ENCODE measurements around the gene RASSF8.
A peak's percentile ranks its signal among the peaks of the same experiment; 100 is the strongest.

Gene RASSF8

DNA sequence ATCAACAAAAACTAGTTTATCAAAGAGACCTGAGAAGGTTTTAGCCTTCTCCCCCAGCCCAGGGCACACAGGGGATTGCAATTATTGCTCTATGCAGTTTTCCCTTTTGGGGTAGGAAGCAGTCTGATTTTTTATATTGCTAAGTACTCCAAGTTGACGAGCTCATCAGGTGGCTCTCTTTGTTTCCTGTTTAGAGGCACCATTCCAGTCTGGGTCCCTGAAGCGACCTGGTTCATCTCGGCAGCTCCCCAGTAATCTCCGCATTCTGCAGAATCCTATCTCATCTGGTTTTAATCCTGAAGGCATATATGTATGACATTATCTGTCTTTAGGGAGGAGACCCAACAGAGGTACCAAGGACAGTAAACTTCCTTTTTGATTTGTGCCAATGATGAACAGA is 110.0 kb downstream of the RASSF8 start:
- DNase-seq: no peak

DNA sequence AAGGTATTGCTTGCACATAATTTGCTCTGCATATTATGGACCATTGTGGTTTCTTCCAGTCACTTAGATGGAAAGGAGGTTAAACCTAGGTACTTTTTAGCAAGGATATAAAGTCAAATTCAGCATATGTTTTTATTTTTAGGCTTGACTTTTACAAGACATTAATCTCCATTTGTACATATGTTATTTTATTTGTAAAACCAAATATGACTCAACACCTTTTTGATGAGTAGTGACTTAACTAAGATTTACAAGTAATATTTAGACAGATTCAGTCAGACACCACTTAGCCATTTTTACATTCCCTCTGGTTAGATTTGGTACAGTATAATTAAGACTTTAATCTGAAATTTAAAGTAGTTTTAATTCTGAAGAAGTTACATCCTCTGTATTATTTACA is 111.3 kb downstream of the RASSF8 start:
- no peak for DNase-seq

DNA sequence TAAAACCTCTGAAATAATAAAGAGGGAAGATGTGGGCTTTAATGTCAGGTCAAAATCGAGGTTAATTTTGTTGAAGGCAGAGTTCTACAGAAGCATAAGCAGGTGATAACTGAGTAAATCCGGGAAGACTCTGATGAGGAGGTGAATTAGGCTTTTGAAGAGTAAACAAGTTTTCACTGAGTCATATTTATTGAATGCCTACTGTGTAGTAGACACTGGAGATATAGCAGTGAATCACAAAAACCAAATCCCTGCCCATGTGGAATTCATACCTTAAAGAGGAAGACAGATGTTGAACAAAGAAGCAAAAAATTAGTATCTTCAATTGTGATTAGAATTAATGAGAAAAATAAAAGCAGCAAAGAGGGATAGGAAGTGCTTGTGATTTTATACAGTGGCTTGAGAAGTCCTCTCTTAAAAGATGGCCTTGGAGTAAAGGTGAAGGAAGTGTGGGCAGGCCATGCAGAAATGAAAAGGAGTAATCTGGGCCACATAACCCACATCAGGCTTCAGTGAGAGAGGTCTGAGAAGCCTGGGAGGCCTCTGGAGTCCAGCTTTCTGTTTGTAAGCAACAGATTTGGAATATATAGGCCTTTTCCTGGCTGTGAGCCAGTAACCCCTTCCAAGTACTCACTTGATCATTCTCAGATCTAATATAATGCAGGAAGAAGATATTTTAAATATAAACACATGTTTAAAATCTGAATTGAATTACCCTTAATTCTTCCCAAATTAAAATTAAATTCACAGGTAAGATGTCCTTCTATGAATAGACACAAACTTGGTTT is 119.6 kb downstream of the RASSF8 start:
- no peak for DNase-seq

DNA sequence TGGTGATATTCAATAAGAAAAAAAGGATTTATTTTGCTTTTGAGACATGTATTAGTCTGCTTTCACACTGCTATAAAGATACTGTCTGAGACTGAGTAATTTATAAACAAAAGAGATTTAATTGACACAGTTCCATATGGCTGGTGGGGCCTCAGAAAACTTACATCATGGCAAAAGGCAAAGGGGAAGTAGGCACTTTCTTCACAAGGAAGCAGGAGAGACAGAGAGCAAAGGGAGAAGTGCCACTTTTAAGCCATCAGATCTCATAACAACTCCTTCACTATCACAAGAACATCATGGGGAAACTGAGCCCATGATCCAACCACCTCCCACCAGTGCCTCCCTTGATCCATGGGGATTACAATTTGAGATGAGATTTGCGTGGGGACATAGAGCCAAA is 122.4 kb downstream of the RASSF8 start:
- DNase-seq: no peak

DNA sequence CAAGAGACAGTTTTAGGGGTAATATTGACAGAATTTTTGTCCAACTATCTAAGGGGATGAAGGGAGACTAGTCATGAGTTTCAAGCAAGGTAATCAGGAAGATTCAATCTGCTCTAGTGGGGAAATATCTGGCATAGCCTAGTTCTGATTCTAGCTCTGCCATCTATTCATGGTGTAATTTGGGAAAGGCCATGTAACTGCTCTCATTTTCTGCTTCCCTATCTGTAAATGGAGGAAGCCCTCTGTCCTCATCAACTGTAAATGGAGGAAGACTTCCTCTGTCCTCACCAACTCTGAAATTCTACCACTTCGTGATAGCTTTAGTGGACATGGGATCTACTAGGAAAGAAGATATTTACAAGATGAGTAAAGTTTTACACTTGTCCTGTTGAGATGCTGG is 128.5 kb downstream of the RASSF8 start:
- DNase-seq: no peak

DNA sequence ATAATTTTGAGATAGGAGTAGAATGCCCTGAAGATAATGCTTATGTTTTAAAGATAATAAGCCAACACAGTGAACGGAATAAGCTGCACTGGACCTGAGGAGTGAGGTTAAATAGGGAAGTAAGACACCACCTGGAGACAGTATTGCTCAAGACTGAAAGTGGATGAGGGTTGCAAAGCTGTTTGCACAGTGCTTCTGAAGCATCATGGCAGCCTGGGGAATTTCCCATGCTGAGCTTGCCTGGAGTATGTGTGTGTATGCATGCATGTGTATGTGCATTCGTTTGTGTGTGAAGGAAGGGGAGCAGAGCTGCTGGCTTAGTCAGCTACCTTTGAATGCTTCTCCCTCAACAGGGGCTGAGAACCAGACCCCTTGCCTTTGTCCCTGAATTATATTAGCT is 130.5 kb downstream of the RASSF8 start:
- no peak for DNase-seq

DNA sequence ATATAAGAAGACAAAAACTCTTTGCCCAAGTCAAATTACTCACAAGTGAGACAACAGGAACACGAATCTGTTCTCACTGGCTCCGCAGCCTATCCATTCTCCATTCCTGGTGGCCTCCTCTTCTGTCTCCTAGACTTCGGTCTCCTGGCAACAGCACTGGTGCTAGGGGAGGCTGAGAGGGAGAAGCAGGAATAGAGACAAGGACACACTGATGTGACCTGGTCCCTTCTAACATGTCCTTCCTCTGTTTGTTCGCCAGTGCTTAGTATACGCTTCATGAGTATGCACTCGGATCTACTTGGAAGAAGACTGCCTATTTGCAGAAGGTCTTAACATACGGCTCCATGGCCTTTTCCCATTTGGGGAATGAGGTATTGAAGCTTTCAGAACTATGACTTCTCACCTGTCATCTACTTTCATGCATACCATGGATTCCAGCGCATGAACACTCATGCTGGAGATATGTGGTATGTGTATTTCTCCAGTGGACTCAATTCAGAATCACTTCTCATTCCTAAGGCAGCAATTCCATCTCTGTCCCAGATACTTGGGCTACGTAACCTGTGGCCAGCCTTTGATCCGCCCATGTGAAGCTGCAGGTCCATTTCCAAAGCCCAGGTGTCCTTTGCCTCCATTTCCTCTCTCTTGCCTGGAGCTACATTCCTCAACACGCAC is 132.5 kb downstream of the RASSF8 start:
- DNase-seq: no peak

DNA sequence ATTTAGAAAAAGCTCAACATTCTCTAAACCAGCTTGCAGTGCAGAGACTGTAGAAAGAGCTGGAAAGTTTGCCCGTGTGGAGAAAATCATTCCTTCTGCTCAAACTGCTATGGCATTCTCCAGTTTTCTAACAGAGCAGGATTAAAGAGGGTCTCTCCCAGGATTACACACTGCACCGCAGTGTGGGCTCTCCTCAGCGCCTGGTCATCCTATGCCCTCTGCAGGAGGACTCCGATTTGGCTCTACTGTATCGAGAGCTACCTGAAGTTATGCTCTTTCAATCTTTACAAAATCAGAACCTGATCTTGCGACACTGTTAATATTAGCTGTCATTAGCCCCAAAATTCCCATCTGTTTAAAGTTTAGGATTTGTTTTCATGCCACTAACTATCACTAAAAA is 133.3 kb downstream of the RASSF8 start:
- no peak for DNase-seq

DNA sequence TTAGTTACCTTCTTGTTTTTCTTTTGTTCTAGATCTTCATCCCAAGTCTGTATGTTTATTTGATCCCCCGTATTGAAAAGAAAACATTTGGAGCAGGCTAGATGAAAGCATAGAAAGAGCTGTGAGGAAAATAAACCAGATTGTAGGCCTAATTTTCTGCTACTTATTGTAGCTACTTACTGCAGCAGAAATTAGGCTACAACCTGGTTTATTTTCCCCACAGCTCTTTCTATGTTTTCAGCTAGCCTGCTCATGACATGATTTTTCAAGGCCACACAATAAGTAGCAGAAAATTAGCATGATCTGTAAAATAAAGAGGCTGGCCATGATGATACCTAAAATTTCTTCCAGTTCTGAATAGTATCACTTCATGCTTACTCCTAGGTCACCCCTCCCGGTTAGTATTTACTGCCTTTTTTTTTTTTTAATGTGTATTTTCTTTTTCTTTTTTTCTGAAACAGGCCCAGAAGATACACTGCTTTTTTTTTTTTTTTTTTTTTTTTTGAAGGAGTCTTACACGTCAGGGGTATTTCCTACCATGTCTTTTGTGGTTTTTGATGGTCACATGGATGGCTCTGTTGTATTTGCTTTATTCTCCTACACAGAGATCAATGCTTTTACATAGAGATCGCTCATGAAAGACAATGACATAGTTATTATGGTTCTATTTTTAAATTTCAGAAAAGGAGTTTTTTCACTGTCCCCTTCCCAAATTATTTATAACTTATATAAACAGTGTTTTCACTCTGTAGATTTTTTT is 134.0 kb downstream of the RASSF8 start:
- DNase-seq: no peak

DNA sequence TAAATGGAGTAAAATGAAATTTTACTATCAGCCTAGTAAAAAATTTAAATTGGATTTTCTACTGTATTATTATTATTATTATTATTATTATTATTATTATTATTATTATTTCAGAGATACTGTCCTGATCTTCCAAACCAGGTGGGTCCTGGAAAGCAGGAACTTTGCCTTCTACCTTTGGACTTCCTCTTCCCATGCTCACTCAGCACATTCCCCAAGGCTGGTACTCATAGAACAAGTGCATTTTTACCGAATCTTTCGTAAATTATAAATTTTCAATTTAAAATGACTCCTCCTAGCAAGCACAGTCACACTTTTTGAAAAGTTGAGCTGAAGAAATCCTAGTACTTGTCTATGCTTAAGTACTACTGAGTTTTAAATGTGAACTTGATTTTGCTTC is 136.7 kb downstream of the RASSF8 start:
- no peak for DNase-seq

DNA sequence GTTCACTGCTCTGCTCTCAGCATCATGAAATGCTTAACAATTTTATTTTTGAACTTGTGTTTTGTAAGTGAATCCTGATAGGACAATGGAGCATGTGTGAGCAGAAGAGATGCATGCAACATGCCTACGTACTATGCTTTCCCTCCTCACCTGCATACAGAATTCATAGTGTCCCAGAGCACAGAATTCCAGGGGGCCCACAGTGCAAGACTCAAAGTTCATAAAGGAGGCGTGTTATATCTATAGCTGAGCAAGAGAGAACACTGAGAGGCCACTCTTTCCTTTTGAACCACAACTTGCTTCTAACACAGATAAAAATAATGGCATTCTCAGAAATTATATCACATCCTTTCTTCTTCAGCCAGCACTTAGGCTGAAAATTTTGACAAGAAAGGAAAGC is 137.6 kb downstream of the RASSF8 start:
- no peak for DNase-seq

DNA sequence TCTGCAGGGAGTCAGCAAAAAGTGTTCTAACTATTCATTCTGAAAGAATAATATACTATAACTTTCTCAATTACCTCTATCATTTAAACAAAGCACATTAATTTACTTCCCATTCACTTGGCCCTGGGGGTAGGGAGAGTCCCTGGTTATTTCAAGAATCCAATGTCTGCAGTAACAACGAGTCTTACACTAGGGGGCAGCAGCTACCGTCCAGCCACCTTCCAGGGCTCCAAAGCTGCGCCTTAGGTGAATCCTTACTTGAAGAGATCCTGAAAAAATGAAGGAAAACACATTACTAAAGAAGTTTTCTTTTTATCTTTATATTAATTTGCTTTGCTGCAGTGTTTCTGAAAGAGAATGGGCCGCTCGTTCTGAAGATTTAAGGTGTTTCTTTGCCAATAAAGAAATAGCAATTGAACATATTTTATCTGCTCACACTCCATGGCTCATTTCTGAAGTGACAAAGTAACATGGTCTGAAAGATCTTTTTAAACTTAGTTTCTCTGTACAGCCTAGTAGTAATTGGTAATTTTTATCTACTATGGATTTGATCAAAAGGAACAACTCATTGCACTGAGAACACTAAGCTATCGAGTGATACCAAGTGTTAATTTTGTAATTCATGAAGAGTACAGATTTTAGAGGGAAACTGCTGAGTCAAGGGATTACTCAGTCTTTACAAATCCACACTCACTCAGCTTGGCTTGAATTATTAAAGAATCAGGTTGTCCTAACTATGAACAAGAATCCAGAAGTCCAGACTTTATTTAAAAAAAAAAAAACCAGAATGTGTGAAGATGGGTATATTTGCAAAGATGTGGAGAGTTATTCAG is 138.8 kb downstream of the RASSF8 start:
- peak; percentile 63 for DNase-seq

DNA sequence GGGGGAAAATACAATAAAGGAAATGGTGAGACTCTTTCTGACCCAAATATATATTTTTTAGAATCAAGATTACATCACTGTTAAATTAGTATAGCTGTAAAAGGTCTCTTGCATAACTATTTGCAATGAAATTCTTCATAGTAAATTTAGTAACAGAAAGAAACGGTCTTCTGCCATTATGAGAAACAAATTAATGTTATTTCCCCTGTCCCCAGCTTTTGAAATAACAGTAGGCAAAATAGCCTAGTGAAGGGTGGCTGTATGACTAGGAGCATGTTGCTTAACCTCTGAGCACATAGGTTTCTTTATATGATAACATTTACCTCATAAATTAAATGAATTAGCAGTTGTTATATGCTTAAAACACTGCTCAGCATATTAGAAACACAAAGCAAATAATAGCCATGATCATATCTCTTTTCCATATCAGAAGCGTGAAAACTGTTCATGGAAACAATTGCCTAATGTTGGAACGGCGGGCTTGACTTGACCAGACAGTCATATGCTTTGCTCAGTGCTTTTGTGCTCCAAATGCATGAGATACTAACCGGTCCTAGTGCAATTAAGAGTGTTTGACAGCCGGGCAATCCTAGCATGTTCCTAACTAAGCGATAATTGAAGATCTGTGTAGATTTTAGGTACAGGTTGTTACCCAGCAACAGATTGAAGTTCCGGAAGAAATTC is 142.3 kb downstream of the RASSF8 start:
- no peak for DNase-seq

DNA sequence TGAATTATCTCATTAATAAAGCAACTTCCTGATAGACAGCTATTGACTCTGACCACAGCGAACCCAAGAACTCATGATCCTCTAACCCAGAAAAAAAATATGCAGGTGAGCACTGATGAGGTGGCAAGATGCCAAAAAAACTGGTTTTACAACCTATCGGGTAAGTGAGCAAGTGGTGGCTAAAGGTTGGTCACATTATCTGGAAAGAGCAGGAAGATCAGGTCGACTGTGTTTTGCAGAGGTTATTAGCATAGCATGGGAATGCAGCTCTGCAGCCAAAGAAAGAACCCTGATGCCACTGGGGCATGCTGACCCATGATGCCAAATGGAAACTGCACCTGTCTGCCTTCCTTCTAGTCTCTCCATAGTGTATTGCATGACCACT is 142.9 kb downstream of the RASSF8 start:
- peak; percentile 71 for DNase-seq

DNA sequence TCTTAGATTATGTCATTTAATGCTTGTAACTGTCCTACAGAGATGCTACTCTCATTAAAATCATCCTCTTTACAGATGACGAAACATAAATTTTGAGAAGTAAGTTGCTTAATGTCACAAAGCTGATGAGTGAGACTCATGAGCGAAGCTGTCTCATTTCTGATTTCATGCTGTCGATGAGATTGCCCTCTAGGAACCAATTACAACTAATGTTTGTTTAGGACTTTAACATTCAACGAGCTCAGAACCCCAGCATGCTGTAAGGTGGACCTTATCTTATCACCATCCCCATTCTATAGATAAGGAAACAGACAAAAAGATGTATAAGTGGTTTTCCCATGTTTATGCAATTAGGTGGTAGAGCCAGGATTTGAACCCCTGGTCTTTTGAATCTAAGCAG is 143.3 kb downstream of the RASSF8 start:
- DNase-seq: no peak

DNA sequence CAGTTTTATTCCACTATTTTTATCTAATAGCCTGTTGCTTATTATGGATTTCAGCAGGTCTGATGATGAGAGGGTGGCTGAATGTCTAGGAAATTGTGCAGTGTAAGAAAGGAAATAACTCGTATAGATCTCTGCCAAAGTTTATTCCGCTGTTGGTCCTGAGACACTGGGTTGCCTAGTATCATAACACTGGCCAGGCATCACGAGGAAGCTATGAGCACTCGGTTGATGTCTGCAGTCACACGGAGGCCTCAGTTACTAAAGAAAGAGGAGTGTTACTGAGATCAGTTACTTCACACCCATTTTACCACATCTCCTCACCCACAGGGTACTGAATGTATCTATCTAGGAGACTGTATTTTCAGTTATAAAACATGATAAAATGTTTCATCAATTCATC is 144.5 kb downstream of the RASSF8 start:
- no peak for DNase-seq

DNA sequence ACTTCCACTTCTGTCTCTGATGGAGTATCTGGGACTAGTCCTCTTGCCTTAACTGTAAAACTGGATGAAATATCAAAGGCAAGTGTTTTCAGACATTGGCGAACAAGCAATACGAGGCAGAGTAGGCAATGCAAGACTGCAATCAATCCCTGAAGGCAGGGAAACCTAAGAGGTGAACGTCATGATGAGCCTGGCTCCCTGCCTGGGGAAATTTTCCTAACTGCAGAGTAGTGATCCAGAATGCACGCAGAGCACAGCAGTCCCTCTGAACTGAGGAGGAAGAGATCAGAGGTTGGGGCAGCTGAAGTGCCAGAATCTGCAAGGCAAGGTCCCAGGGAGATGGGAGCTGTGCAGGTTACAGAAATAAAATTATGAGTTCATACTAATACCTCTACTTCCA is 147.9 kb downstream of the RASSF8 start:
- no peak for DNase-seq

DNA sequence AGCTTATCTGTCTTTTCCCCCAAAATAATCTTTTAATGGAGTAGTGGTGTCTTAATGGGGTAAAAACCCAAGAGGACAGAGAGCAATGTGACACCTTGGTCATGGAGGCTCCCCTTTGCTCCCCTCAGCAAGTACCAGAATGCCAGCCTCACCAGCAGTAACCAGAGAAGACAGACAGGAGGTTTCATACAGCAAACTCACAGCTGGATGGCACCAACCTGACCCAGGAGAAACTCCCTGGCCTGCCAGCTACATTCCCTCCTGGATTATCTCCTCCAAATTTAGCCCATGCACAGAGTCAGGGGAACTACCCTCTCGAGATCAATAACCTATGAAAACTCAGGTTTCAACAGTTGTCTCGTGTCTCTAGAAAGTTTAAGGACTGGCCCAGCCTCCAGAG is 150.4 kb downstream of the RASSF8 start:
- DNase-seq: no peak

DNA sequence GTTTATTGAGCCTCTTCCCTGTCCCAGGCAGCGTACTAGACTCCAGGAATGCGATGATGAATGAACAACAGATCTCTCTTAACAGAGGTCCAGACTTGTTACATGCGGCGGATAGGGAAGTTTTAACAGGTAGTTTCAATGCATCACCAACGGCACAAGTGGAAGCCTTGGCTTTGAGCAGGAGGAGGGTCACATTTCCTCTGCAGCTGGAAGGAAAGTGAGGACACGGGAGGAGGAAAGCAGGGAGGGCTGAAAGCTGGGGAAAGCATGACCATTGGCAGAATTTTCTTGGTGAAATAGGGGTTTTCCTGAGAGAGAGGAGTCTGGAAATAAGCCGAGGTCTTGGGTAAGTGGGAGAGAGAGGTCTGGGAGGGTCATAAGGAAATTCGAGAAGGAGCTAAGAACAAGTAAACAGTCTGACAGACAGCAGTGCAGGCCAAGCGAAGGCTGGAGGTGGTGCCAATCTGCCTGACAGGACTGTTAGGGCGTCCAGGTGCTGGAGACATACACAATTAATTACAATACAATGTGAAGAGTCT is 150.9 kb downstream of the RASSF8 start:
- DNase-seq: no peak

DNA sequence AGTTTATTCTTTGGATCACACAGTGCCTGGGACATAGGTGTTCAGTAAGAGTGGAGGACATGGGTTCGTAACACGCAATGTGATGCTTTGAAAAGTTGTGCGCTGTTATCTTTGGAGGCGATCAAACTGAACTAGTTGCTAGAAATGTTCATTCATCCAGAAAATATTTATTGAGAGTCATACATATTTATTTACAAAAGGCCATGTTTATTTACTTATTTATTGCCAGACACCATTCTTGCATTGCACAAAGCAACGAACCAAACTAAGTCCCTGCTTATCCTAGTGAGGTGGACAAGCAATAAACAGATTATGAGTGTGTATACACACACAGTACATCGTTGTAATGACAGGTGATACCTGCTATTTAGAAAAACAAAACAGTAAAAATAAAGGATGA is 153.8 kb downstream of the RASSF8 start:
- DNase-seq: no peak

DNA sequence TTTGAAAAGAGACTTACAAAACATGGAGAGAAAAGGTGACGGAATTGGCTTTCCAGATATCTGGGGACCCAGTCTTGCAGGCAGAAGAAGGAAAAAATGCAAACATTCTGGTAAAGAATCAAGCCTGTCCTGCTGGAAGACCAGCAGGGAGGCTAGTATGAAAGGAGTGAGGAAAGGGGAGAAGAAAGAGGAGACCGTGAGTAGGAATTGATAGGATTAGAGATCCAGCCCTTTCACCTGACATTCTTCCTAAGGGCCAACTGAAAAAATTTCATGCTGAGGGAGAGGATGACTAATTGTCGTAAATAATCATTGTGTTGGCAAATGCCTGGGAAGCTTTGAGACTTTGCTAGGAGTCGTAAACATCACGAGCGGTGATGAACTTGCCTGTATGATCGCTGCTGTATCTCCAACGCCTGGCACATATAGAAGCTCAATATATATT is 154.2 kb downstream of the RASSF8 start:
- no peak for DNase-seq

DNA sequence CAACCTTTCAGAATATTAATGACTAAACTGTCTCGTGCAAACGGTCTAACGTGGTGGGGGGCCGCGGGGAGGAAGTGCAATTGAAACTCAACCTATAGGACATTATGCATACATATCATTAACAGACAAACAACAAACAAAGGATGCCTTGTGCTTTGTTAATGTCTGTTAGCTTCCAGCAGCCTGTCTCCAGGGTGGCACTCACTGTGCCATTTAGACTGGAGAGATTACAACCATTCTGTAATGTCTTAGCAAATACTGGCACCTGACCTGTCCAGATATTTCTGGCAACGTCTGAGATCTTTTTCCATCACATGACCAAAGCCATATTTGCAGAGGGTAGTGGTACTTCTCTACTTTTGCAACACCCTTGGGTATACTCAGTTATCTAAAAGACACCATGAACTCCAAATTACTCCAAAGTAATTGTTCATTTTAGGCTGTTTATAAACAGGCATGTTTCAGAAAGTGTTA is 154.7 kb downstream of the RASSF8 start:
- DNase-seq: no peak

Data from DMS79 treated with DMSO at 0.1 percent for 48 hours (cell line).